Tibial nerve (tissue), 4 donors: ENCODE data around the gene NREP. TPM values are rescaled to one million over a fixed set of nuclear protein-coding genes. Genes with fewer than 3 reads are reported as not detected.

Experiments
- DNase-seq, 2 donors: peaks; one replicate each; pipeline ENCODE4 v3.0.0-alpha.2; 2019; ENCODE audit warnings: low spot score in 2 of 2
- H3K27ac ChIP-seq, 4 donors: fragments of 200-600 bp; sonication (generic) in 3 of 4; one replicate each; pipeline ENCODE4 v1.5.1; 2017 to 2019; ENCODE audit warnings: mild to moderate bottlenecking in 1 of 4
- H3K27me3 ChIP-seq, 2 donors: fragments of 200-600 bp; sonication (generic) in 1 of 2; one replicate each; pipeline versions ENCODE4 v1.5.1 to v1.6.0; 2017 to 2019
- H3K36me3 ChIP-seq, 3 donors: fragments of 200-600 bp; sonication (generic); one replicate each; pipeline ENCODE4 v1.5.1; 2018 to 2019
- H3K4me1 ChIP-seq, 4 donors: fragments of 200-600 bp; sonication (generic) in 3 of 4; one replicate each; pipeline ENCODE4 v1.5.1; 2017 to 2019
- H3K4me3 ChIP-seq, 4 donors: fragments of 200-600 bp; sonication (generic) in 3 of 4; one replicate each; pipeline ENCODE4 v1.5.1; 2017 to 2019; ENCODE audit warnings: mild to moderate bottlenecking in 1 of 4, moderate library complexity in 1 of 4
- H3K9me3 ChIP-seq, 4 donors: fragments of 200-600 bp; sonication (generic) in 3 of 4; one replicate each; pipeline ENCODE4 v1.5.1; 2017 to 2019
- CTCF ChIP-seq, 5 experiments: fragments of 200-600 bp in 3 of 5; fragments of 450-650 bp in 2 of 5; sonication (generic) in 3 of 5; IDR thresholded peaks; one replicate each; pipeline ENCODE4 v1.5.1; 2016 to 2019; ENCODE audit warnings: antibody characterized with exemption in 5 of 5, mild to moderate bottlenecking in 3 of 5, moderate library complexity in 2 of 5
- EP300 ChIP-seq, 2 donors: sonication (generic); formaldehyde crosslinking; IDR thresholded peaks; one replicate each; pipeline ENCODE4 v1.6.1; 2017; ENCODE audit warnings: antibody characterized with exemption in 2 of 2, mild to moderate bottlenecking in 1 of 2
- POLR2A ChIP-seq, 2 donors: fragments of 450-650 bp; IDR thresholded peaks; one replicate each; pipeline ENCODE4 v1.6.1; 2017; ENCODE audit warnings: antibody characterized with exemption in 2 of 2, mild to moderate bottlenecking in 2 of 2, moderate library complexity in 2 of 2
- WGBS, 2 donors: methylation state at CpG; one replicate each; pipeline ENCODE4 v1.1.5; 2018; 5-methylcytosine and 5-hydroxymethylcytosine counted together
- total RNA-seq, 4 donors: library from RNA; depleted of rRNA; stranded (reverse); fragments of >200 nt; gene quantifications; one replicate each; pipeline ENCODE4 v1.1.0, GENCODE V29; 2016

Gene NREP
- total RNA-seq, 4 donors from 2014 or later = 3.3 to 18.0 (median 11.3) TPM

GRCh38 chr5:111699324-111699723 lies 57.7 kb downstream of the NREP start:
- Histone ChIP-seq H3K36me3 (no peaks in the 10 kb centered on the region), H3K4me1 (peaks cover 0 to 9% (median 3%) of the 10 kb centered on the region in 4 donors), H3K9me3 (no peaks in the 10 kb centered on the region), H3K27ac (no peak overlapping the region), H3K4me3 (no peak overlapping the region), H3K27me3 (no peaks in the 10 kb centered on the region)
- no peak for DNase-seq
- no peak for TF ChIP-seq POLR2A (IDR thresholded peaks at IDR 0.05)
- no peak for TF ChIP-seq EP300 (IDR thresholded peaks at IDR 0.05)
- no peak for TF ChIP-seq CTCF (IDR thresholded peaks at IDR 0.05)
- 80 to 86% methylated on average over 1 of the region's 1 CpG for WGBS, 2 donors

- peak overlapping the region in 1 of 4 donors; percentile 36 for H3K27ac ChIP-seq
- H3K4me1 ChIP-seq = peaks cover 0 to 9% (median 3%) of the 10 kb centered on the region in 4 donors
- DNase-seq = no peak
- no peak for TF ChIP-seq EP300 (IDR thresholded peaks at IDR 0.05)
- no peak for TF ChIP-seq CTCF (IDR thresholded peaks at IDR 0.05)
- TF ChIP-seq POLR2A (IDR thresholded peaks at IDR 0.05) = no peak
- H3K36me3 ChIP-seq = no peaks in the 10 kb centered on the region
- H3K4me3 ChIP-seq = no peak overlapping the region
- H3K9me3 ChIP-seq = no peaks in the 10 kb centered on the region
- H3K27me3 ChIP-seq = no peaks in the 10 kb centered on the region
- 58 to 67% methylated on average over 6 of the region's 6 CpGs for WGBS, 2 donors
Observed at GRCh38 chr5:111697881-111698757, 58.9 kb downstream of the NREP start.

GRCh38 chr5:111697215-111697614 lies 59.8 kb downstream of the NREP start:
- 31 to 42% methylated on average over 6 of the region's 6 CpGs for WGBS, 2 donors
- peak in 1 of 2 donors; percentile 21 for DNase-seq
- no peak overlapping the region for H3K4me3 ChIP-seq
- no peak overlapping the region for H3K27ac ChIP-seq
- no peaks in the 10 kb centered on the region for H3K9me3 ChIP-seq
- no peaks in the 10 kb centered on the region for H3K36me3 ChIP-seq
- no peak for TF ChIP-seq POLR2A (IDR thresholded peaks at IDR 0.05)
- no peak for TF ChIP-seq EP300 (IDR thresholded peaks at IDR 0.05)
- TF ChIP-seq CTCF (IDR thresholded peaks at IDR 0.05) = no peak
- H3K27me3 ChIP-seq = no peaks in the 10 kb centered on the region
- peaks cover 0 to 9% (median 3%) of the 10 kb centered on the region in 4 donors for H3K4me1 ChIP-seq

GRCh38 chr5:111695991-111696390 lies 61.0 kb downstream of the NREP start:
- 64 to 72% methylated on average over 1 of the region's 1 CpG for WGBS, 2 donors
- TF ChIP-seq CTCF (IDR thresholded peaks at IDR 0.05) (no peak), POLR2A (IDR thresholded peaks at IDR 0.05) (no peak), EP300 (IDR thresholded peaks at IDR 0.05) (no peak)

GRCh38 chr5:111694133-111694532 lies 62.9 kb downstream of the NREP start:
- no peak for DNase-seq
- H3K36me3 ChIP-seq = no peaks in the 10 kb centered on the region
- H3K4me3 ChIP-seq = no peak overlapping the region
- H3K9me3 ChIP-seq = no peaks in the 10 kb centered on the region
- 86 to 92% methylated on average over 1 of the region's 1 CpG for WGBS, 2 donors
- H3K27me3 ChIP-seq = no peaks in the 10 kb centered on the region
- H3K4me1 ChIP-seq = peaks cover 0 to 9% (median 3%) of the 10 kb centered on the region in 4 donors
- TF ChIP-seq EP300 (IDR thresholded peaks at IDR 0.05) (peak in 1 of 2 donors; percentile 28), POLR2A (IDR thresholded peaks at IDR 0.05) (no peak)
- no peak overlapping the region for H3K27ac ChIP-seq

More at GRCh38 chr5:111695991-111696390, 61.0 kb downstream of the NREP start:
- Histone ChIP-seq H3K36me3 (no peaks in the 10 kb centered on the region), H3K4me3 (no peak overlapping the region), H3K27ac (no peak overlapping the region), H3K9me3 (no peaks in the 10 kb centered on the region), H3K27me3 (no peaks in the 10 kb centered on the region), H3K4me1 (peaks cover 0 to 9% (median 3%) of the 10 kb centered on the region in 4 donors)
- no peak for DNase-seq
